BJ (cell line): ENCODE measurements around the gene DCAF6. TPM values are rescaled to one million over a fixed set of nuclear protein-coding genes. Genes with fewer than 3 reads are reported as not detected.
A peak's percentile ranks its signal among the peaks of the same experiment; 100 is the strongest.

ENCODE experiments used
- CTCF ChIA-PET: fragments of 350-600 bp; formaldehyde crosslinking; extraction: SDS; loops from one replicate; lab custom pipeline; 2021; ENCODE audit warnings: antibody characterized with exemption, inconsistent platforms; lab: Yijun Ruan, JAX
- POLR2A ChIA-PET: fragments of 300-600 bp; sonication (Branson Sonifier 250); formaldehyde crosslinking; extraction: SDS; loops from one replicate; lab custom pipeline; 2021; ENCODE audit warnings: antibody characterized with exemption; lab: Charles Lee
- DNase-seq: peaks from one replicate; pipeline ENCODE4 v3.0.0-alpha.2; 2011; ENCODE audit warnings: low read depth
- H3K27me3 ChIP-seq: 2 replicates; pipeline ENCODE4 v1.6.0; 2011; ENCODE audit warnings: low read length; ENCODE audit not compliant: control insufficient read depth, insufficient read depth
- H3K36me3 ChIP-seq: 2 replicates; pipeline ENCODE4 v1.5.1; 2011; ENCODE audit warnings: low read length; ENCODE audit not compliant: control insufficient read depth, insufficient read depth
- H3K4me3 ChIP-seq: 2 replicates; pipeline ENCODE4 v1.5.1; 2011; ENCODE audit warnings: low read depth, mild to moderate bottlenecking, control low read depth, low read length
- CTCF ChIP-seq: IDR thresholded peaks from 2 replicates; pipeline ENCODE4 v1.5.1; 2011; ENCODE audit warnings: low read depth, mild to moderate bottlenecking, control low read depth, inconsistent platforms, low read length, moderate library complexity; ENCODE audit not compliant: insufficient read depth
- polyA plus RNA-seq: library from polyadenylated mRNA; depleted of rRNA; stranded (reverse); fragments of >200 nt; gene quantifications from 2 replicates; pipeline ENCODE4 v1.2.3, GENCODE V29; 2011

DCAF6 gene
- polyA plus RNA-seq, 1 experiment: 50.8 TPM

GRCh38 chr1:167899253-167899681, 37.2 kb upstream of the DCAF6 start:
- ChIA-PET CTCF (no interaction called here), POLR2A (no interaction called here)
- Histone ChIP-seq H3K4me3 (no peak overlapping the region), H3K27me3 (no peaks in the 10 kb centered on the region), H3K36me3 (no peaks in the 10 kb centered on the region)
- no peak for DNase-seq
- TF ChIP-seq CTCF: no peak

- no peak for TF ChIP-seq CTCF
- ChIA-PET POLR2A (no interaction called here), CTCF (interaction anchor here (1.1 kb wide), 1 partner anchor 182 kb away, joined by 3 read pairs; no protein-coding TSS in a partner anchor)
- no peaks in the 10 kb centered on the region for H3K27me3 ChIP-seq
- no peak for DNase-seq
- H3K4me3 ChIP-seq: no peak overlapping the region
- no peaks in the 10 kb centered on the region for H3K36me3 ChIP-seq
Measured at GRCh38 chr1:167900907-167901306, 35.6 kb upstream of the DCAF6 start.

- ChIA-PET POLR2A (interaction anchor here (0.6 to 0.8 kb wide), 3 partner anchors 8 to 735 kb away, joined by 3 read pairs; no protein-coding TSS in a partner anchor), CTCF (interaction anchor here (0.6 to 1.0 kb wide), 3 partner anchors 11 to 32 kb away, joined by 3 read pairs; partner anchors contain the start of gene MPC2)
- Histone ChIP-seq H3K27me3 (no peaks in the 10 kb centered on the region), H3K4me3 (no peak overlapping the region), H3K36me3 (no peaks in the 10 kb centered on the region)
- peak; percentile 37 for DNase-seq
- TF ChIP-seq CTCF: no peak
Measured at GRCh38 chr1:167904652-167905130, 31.8 kb upstream of the DCAF6 start.

GRCh38 chr1:167905182-167905581, 31.3 kb upstream of the DCAF6 start:
- no peaks in the 10 kb centered on the region for H3K27me3 ChIP-seq
- no peak for TF ChIP-seq CTCF
- ChIA-PET POLR2A (interaction anchor here (0.6 to 0.7 kb wide), 2 partner anchors 149 to 736 kb away, joined by 3 read pairs; no protein-coding TSS in a partner anchor), CTCF (interaction anchor here (0.6 to 1.1 kb wide), 4 partner anchors 9 to 32 kb away, joined by 3 to 7 read pairs (median 3); partner anchors contain the start of genes ADCY10 and MPC2)
- no peak overlapping the region for H3K4me3 ChIP-seq
- DNase-seq: no peak
- no peaks in the 10 kb centered on the region for H3K36me3 ChIP-seq

- Histone ChIP-seq H3K4me3 (no peak overlapping the region), H3K27me3 (no peaks in the 10 kb centered on the region), H3K36me3 (no peaks in the 10 kb centered on the region)
- ChIA-PET POLR2A (no interaction called here), CTCF (interaction anchor here (1.0 to 1.1 kb wide), 2 partner anchors 9 to 18 kb away, joined by 3 to 7 read pairs; partner anchors contain the start of gene ADCY10)
- TF ChIP-seq CTCF: no peak
- DNase-seq: no peak
Measured at GRCh38 chr1:167905671-167906070, 30.8 kb upstream of the DCAF6 start.
